ENCODE results near the gene GPR12. TPM values are rescaled to one million over a fixed set of nuclear protein-coding genes. Genes with fewer than 3 reads are reported as not detected.
"Not testable (repeated sequence)": the region's sequence is repeated elsewhere in the genome, so short reads cannot be mapped to it uniquely, and the experiment has no call there.

The GPR12 gene
- total RNA-seq, 1 experiment from 2014 or later, result not detected

DNA sequence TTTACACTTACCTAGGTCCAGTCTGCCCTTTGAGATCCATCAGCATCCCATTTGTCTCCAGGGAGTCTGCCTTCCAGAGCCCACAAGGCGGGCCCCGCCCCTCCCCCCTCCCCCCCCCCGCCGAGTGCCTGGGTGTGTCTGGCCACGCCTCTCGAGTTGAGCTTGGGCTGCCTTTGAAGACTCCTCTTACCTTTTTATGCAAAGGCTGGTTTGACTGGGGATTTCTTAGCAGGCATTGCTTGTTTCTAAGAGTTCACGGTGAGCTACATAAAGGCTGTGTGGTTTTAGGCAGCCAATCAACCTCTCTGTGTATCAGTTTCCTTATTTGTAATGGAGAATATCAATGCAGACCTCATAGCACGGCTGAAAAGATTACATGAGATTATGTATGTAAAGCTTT, 11.3 kb downstream of the GPR12 start:
- DNase-seq (ENCODE audit: low read depth), result no peak

DNA sequence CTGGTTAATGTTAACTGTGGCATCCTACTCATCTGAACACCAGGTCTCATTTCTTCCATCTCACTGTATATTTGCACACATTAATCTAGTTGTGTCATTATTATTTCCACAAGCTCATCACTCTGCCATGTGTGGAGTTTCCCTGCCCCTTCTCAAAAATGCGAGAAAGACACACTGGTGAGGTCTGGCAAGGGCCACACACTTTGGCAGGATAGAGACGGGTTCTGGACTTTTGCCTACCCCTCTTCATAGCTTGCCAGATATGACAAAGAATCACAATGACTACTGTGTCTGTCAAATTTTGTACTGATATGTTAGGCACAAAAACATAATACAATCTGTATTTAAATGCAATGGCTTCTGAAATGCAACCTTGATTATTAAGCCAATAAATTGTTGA, 12.9 kb downstream of the GPR12 start:
- DNase-seq (ENCODE audit: low read depth), result no peak

DNA sequence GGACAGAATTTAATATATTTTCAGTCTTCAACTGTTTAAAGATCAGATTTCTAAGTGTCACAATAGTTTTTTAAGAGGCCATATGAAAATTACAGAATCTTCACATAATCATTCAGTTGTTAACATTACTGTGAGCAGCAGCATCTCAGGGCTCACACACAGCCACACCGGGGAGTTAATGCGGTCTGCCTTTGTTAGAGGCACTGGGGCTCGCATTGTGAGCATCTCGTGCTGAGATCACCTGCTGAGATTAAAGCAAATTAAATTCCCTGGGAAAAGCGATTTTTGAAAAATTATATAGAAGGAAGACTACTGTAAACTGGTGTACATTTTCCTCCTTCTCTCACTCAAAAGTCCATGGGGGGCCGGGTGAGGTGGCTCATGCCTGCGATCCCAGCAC, 16.6 kb downstream of the GPR12 start:
- no peak for DNase-seq (ENCODE audit: low read depth)

DNA sequence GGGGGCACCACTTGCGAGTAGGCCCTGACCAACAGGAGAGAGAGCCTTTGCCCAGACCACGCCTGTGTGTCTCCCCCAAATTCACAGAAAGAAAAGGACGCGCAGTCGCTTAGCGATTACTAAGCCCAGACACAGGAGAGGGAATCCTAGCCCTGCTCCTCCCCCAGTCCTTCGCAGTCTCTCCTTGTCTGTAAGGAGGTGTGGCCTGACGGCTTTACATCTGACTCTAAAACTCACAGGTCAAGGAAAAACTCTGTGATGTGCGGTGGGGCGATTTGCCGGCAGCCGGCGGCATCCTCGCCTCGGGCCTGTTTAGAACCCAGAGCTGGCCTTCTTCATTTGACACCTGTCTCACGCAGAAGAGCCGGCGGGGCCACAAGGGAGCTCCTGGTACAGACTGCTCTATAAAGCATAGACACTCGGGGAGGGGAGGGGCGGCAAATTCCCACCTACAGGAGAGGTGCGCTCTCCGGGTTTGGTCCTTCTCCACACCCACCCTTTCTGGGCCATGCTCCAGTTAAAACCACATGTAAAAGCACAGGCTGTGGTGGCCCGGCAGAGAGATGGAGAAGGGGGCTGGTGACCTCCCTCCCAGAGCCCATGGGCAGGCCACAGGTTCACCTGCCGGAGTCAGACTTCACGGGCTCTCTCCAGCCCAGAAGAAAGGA, 17.8 kb downstream of the GPR12 start:
- no peak for DNase-seq (ENCODE audit: low read depth)

DNA sequence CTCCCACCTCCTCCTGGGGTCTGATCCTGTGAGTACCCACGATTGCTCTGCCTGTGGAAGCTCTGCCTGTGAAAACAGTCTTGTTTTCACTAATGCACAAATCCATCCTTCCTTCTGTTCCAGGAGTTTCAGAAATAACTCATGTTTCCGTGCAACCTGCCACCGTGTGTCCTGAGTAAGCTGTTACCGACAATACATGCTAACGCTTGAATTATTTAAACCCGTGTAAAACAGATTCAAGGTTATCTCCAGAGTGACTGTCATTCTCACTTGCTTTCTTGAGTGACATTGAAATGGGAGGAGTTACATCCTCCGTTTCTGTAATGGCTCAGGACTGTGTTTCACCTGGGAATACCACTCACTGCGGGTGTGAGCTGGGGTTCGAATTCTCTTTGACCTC, 24.9 kb downstream of the GPR12 start:
- no peak for DNase-seq (ENCODE audit: low read depth)

DNA sequence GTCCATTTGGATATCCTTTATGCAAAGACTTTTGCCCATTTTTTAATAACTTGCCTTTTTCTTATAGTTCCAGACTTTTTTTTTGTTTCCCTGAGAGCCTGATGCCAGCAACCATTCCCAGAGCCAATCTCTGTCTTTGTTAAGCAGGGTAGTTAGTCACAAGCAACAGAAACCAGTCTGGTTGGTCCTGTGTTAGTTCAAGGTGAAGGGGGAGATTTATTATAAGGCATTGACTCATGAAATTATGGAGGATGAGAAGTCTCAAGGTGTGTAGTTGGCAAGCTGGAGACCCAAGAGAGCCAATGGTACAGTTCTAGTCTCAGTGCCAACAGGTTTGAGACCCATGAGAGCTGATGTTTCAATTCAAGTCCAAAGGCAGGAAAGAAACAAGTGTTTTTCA, 33.0 kb downstream of the GPR12 start:
- DNase-seq (ENCODE audit: low read depth), result no peak

DNA sequence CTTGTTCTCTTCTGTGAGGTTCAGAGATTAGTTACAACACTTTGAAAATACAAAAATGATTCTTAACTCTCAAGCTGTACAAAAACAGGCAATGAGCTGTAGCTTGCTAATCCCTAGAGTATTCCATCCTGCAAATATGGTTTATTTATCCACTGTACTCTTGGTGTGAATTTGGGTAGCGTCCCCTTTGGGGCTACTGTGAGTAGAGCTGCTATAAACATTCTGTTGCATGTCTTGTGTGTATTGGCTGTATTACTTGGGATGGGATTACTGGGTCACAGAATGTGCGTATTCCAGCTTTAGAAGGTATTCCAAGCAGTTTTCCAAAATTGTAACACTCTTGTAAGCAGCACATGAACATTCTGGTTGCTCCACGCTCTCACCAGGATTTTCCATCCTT, 33.5 kb downstream of the GPR12 start:
- no peak for DNase-seq (ENCODE audit: low read depth)

DNA sequence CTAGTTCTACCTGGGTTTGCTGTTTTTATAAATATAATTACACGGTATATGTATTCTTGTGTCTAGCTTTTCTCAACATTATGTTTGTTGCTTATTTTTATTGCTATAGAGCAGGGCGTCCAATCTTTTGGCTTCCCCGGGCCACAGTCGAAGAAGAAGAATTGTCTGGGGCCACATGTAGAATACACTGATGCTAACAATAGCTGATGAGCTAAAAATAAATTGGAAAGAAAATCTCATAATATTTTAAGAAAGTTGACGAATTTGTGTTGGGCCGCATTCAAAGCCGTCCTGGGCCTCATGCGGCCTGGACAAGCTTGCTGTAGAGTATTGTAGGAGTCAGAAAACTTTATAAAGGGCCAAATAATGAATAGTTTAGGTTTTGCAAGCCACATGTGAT, 33.9 kb downstream of the GPR12 start:
- DNase-seq (ENCODE audit: low read depth), result no peak

DNA sequence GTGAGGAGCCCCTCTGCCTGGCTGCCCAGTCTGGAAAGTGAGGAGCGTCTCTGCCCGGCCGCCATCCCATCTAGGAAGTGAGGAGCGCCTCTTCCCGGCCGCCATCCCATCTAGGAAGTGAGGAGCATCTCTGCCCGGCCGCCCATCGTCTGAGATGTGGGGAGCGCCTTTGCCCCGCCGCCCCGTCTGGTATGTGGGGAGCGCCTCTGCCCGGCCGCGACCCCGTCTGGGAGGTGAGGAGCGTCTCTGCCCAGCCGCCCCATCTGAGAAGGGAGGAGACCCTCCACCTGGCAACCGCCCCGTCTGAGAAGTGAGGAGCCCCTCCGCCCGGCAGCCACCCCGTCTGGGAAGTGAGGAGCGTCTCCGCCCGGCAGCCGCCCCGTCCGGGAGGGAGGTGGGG, 37.0 kb downstream of the GPR12 start:
- not testable (repeated sequence) for DNase-seq (ENCODE audit: low read depth)

DNA sequence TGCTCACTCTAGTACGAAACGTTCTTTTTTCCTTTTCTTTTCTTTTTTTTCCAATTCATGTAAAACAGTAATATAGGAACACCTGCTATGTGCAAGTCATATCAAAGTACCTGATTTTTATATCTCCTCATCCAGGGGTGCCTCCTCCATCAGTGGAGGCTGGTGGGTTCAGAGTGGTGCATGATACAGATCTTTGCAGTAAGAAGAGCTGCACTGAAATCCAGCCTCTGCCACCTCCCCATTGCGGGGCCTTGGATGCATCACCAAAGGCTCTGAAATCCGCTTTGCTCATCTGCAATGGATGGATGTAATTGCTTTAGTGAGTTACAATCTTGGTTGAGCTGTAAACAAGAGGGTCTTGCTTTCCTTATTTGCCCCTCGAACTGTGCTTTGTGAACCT, 38.3 kb downstream of the GPR12 start:
- no peak for DNase-seq (ENCODE audit: low read depth)

DNA sequence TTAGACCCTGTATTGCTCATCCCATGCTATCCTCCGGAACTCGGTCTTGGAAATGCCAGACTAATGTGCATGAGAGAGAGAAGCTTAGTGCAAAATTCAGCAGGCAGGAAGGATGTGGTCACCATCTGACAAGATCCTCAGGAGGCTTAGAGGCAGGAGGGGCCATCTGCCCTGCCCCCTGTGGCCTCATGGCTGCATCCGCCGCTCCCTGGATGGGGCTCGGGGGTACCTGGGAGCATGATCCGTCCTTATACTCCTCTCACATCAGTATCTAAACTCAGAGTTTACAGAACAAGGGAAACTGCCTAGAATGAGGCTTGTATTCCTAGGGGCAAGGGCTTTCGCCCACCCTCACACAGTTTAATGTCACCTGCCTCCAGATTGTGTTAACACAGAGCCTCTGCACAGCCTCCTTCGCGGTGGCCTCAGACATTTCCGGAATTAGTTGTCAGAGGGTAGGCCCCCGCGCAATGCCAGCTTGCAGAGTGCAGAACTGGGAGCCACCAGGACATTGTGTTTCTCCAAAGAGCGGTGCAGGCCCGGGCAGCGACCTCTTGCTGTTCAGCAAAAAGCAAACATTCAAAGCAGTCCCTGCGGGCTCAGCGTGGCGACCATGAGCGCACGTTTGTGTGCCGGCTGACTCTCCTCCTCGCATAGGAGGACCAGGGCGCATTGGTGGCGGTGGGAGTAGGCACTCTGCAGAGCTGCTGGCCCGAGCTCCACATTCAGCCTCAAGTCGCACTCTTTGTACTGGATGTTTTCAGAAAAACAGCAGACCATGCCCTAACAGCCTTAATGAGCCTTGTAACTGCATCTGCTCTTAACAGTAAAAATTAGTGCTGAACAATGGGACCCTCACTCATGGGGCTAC, 39.1 kb downstream of the GPR12 start:
- DNase-seq (ENCODE audit: low read depth), result peak; percentile 58

DNA sequence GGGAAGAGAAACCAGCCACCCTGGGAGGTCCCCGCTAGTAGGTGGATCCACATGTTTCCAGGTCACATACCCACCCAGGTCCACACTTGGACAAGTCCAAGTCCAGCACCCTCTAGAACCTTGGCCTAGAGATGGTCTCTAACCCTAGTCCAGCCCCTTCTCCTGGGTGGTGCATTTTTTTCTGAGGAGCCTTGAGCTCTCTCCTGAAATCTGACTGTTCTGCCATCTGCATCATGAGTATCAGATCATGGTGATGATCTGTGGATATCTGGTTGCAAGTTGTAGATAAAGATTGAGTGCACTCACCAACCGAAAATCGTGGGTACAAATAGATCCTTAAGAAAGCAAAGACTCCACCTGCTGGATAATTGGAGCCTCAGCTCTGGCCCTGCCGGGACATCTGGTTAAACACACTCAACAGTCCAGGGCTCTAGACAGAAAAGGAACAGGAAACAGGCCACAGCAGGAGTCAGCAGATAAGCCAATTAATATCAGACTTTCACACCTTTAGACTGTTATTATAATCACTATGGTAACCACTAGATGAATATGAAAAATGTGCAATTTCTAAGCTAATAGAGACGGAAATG, 41.1 kb downstream of the GPR12 start:
- DNase-seq (ENCODE audit: low read depth), result no peak

DNA sequence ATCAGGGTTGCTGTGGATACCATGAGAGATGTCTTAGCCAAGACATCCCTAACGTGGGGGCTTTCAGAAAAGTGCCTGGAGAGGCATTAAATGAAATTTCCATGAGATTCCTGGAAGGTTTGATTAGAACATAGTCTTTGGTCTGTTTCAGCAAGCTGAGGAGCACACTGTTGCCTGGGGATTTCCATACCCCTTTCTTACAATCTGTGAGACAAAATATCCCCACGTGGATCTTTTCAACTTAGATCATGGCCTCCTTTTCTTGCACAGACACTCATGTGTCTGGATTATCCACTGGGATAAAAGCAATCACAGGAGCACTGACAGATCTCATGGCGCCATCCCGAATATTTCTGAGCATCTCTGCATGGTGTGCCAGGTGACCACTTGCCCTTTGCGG, 41.7 kb downstream of the GPR12 start:
- DNase-seq (ENCODE audit: low read depth), result no peak

DNA sequence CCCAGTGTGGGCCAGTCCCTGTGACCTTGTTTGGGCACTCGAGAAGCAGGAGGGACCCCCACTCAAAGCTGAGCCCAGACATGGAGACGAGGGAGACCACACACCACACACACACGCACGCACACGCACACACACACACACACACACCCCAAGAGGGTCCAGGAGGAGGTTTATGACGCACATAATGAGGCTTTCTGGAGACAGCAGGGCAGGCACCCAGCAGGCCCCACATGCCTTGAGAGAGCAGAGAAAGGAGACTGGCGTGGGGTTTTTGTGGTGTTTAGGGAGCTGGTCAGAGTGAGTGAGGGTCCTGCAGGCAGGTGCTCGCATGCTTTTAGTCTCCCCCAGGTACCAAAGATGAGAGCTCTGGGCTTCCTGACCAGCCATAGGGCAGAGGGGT, 42.4 kb downstream of the GPR12 start:
- no peak for DNase-seq (ENCODE audit: low read depth)

DNA sequence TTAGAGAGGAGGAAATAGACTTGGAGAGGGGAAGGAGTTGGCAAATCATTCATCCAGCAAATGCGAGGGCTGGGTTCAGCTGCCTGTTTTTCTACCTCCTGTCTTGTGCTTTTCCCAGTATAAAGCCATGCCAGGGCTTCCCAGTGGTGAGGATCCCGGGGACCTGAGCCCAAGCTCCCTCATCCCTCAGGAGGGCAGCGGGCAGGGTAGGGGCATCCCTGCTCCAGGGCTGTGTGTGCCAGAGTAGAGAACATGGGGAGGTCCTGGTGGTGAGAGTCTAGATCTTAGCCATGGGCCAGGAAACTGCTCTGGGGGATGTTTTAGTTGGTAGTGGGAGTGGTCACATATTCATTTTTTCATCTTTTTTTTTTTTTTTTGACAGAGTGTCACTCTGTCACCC, 43.6 kb downstream of the GPR12 start:
- no peak for DNase-seq (ENCODE audit: low read depth)

DNA sequence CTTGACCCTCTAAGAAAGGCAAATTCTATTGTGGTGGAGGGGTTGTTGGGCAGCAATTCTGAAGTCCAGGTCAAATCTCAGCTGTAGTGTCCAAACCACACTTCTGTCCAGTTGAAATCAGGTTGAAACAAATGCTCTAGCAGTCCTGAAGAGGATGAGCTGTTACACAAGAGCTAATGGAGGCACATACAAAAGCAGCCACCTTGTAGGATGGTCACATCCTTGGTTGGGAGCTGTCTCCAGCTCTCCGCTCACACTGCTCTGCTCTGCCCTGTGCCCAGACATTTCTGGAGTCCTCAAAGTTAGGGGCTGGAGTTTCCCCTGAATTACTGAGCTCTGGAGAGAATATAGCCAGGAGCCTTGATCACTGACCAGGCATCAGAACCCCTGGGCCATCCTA, 47.2 kb downstream of the GPR12 start:
- no peak for DNase-seq (ENCODE audit: low read depth)

DNA sequence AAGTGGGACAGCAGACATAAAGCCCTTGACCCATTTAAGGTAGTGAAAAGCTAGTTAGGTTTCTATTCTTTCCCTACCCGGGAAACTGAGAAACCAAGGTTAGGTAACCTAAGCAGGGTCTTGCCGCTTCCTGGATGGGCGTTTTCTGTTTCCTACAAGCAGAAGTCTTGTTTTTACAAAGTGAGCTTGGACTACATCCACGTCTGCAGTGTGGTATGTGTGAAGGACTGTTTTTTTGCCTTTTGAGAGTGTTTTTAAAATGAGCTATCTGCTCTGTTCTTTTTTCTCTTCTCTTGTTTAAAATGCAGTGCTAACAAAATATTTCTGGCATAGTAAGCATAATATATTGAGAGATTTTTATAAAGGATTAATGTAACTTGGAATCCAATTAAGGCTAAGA, 49.4 kb downstream of the GPR12 start:
- DNase-seq (ENCODE audit: low read depth), result no peak

DNA sequence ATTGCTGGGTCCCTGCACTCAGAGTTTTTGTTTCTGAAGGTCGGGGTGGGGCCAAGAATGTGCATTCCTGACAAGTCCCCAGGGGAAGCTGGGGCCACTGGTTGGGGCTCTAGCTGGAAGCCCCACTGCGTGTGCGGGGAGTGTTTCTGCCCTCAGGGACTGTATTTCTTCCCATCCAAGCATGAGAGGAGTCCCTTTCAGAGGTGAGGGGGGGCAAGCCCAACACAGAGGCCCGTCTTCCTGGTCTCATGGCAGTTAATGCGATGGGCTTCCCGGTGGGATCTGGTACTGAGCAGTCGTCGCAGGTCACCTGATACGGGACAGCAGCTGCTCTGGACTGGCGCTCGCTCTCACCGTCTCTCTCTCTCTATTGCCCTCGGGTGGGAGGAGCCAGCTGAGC, 50.4 kb downstream of the GPR12 start:
- DNase-seq (ENCODE audit: low read depth), result no peak

DNA sequence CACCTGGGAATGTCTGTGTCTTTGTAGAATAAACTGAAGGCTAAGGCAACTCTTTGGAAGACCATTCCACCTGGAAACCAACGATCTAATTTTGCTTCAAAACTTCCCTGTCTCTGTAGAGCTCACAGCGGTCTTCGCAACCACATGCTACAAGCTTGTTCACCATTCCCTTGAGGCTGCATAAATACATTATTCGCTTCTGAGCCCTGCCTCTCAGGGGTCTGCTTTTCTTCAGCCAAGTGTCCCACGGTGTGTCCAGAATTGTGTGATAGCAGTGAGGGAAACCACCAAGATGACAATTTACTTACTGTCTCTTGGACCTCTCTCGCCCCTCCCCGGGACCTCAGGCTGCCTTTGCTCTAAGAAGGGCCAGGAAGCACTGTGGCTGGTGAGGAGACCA, 51.1 kb downstream of the GPR12 start:
- no peak for DNase-seq (ENCODE audit: low read depth)

DNA sequence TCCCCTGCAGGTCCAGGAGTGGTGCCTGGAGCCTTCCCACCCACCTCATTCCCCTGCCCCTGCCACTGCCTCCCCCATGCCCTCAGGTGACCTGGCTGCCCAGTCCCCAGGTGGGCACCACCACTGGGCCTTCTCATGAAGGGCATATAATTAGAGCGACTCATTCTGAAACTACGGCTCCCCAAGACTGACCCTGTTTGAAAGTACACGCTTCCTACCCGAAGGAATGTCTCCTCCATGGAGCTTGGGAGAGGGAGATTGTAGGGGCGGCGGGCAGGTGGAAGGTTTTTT, 52.6 kb downstream of the GPR12 start:
- DNase-seq (ENCODE audit: low read depth), result no peak

DNA sequence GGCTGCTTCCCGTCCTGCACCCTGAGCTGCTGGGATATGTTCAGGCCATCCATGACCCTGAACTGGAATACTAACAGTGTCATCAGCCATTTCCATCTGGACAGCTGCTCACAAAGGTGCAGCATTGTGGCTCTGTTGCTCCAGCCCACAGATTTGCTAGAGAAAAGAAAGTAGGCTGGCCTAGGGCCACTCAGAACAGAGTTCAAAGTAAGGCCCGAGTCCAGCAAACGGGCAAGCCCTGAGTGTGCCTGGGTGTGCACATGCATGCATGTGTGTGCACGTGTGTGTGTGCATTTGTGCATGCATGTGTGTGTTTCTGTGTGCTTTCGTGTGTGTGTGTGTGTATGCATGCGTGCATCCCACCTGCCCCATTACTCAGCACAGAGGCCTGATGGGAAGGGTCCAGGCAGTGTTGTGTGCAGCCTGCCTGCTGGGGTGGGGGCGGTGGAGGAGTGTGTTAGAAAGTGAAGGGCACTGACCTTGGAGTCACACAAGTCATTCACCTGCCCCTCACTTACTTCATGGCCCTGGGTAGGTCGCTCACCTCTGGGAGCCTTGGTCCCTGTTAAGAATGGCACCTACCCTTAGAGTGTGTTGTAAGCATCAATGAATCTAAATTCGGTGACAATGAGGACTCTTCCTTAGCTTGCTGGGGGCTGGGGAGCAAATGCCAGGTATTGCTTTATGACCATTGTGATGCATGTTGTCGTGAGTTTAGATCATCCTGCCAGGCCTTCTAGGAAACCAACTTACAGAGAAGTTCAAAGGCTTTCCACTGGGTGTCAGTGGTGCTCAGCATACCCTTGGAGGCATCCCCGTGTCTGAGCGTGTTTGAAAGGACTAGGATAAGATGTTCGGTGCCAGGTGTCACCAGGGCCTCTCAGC, 53.2 kb downstream of the GPR12 start:
- peak; percentile 41 for DNase-seq (ENCODE audit: low read depth)

DNA sequence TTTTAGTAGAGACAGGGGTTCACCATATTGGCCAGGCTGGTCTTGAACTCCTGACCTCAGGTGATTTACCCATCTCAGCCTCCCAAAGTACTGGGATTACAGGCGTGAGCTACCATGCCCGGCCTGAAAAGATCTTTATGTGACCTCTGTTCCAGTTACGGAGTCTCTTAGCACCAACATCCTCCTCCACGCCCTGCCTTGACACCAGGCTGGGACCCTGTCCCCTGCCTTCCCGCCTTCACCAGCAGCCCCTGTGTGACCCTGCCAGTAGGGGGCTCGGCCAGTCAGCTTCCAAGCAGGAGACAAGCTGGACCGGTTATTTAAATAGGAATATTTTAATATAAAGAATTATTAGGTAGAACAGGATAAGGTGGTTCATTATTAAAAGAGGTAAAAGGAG, 54.2 kb downstream of the GPR12 start:
- DNase-seq (ENCODE audit: low read depth), result no peak
